Measurements from ENCODE around the gene OAS2.

OAS2 gene

GRCh38 chr12:112965643-112966042, 12.7 kb upstream of the OAS2 start:
- Mint-ChIP-seq H3K4me3 (no peak overlapping the region), H3K9me3 (no peaks in the 10 kb centered on the region), H3K36me3 (ENCODE audit: low read depth) (peaks cover 84% of the 10 kb centered on the region), H3K27ac (no peak overlapping the region), H3K4me1 (ENCODE audit: low read depth) (peaks cover 6% of the 10 kb centered on the region), H3K27me3 (ENCODE audit: low read depth) (no peaks in the 10 kb centered on the region)

GRCh38 chr12:112967306-112967705, 11.0 kb upstream of the OAS2 start:
- Mint-ChIP-seq H3K36me3 (ENCODE audit: low read depth) (peaks cover 85% of the 10 kb centered on the region), H3K9me3 (no peaks in the 10 kb centered on the region), H3K27ac (no peak overlapping the region), H3K4me1 (ENCODE audit: low read depth) (peaks cover 9% of the 10 kb centered on the region), H3K27me3 (ENCODE audit: low read depth) (no peaks in the 10 kb centered on the region), H3K4me3 (no peak overlapping the region)

GRCh38 chr12:112967858-112968257, 10.5 kb upstream of the OAS2 start:
- Mint-ChIP-seq H3K27me3 (ENCODE audit: low read depth) (no peaks in the 10 kb centered on the region), H3K4me3 (no peak overlapping the region), H3K9me3 (no peaks in the 10 kb centered on the region), H3K27ac (no peak overlapping the region), H3K36me3 (ENCODE audit: low read depth) (peaks cover 83% of the 10 kb centered on the region), H3K4me1 (ENCODE audit: low read depth) (peaks cover 9% of the 10 kb centered on the region)

- Mint-ChIP-seq H3K36me3 (ENCODE audit: low read depth) (peaks cover 73% of the 10 kb centered on the region), H3K27ac (no peak overlapping the region), H3K9me3 (no peaks in the 10 kb centered on the region), H3K4me3 (no peak overlapping the region), H3K27me3 (ENCODE audit: low read depth) (no peaks in the 10 kb centered on the region), H3K4me1 (ENCODE audit: low read depth) (peaks cover 16% of the 10 kb centered on the region)
These were observed 8.6 kb upstream of the OAS2 start for GRCh38 chr12:112969547-112970306.

GRCh38 chr12:112970391-112970790, 7.9 kb upstream of the OAS2 start:
- Mint-ChIP-seq H3K36me3 (ENCODE audit: low read depth) (peaks cover 73% of the 10 kb centered on the region), H3K4me3 (no peak overlapping the region), H3K4me1 (ENCODE audit: low read depth) (peaks cover 17% of the 10 kb centered on the region), H3K9me3 (no peaks in the 10 kb centered on the region), H3K27ac (no peak overlapping the region), H3K27me3 (ENCODE audit: low read depth) (no peaks in the 10 kb centered on the region)

DNA sequence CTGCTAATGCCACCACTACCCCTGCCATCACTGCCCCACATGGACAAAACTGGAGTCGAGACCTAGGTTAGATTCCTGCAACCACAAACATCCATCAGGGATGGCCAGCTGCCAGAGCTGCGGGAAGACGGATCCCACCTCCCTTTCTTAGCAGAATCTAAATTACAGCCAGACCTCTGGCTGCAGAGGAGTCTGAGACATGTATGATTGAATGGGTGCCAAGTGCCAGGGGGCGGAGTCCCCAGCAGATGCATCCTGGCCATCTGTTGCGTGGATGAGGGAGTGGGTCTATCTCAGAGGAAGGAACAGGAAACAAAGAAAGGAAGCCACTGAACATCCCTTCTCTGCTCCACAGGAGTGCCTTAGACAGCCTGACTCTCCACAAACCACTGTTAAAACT, 7.1 kb upstream of the OAS2 start:
- Mint-ChIP-seq H3K4me1 (ENCODE audit: low read depth) (peaks cover 18% of the 10 kb centered on the region), H3K36me3 (ENCODE audit: low read depth) (peaks cover 65% of the 10 kb centered on the region), H3K27ac (no peak overlapping the region), H3K9me3 (no peaks in the 10 kb centered on the region), H3K27me3 (ENCODE audit: low read depth) (no peaks in the 10 kb centered on the region), H3K4me3 (no peak overlapping the region)

- Mint-ChIP-seq H3K27ac (peak overlapping the region; percentile 28), H3K27me3 (ENCODE audit: low read depth) (no peaks in the 10 kb centered on the region), H3K4me3 (no peak overlapping the region), H3K9me3 (no peaks in the 10 kb centered on the region), H3K36me3 (ENCODE audit: low read depth) (peaks cover 50% of the 10 kb centered on the region), H3K4me1 (ENCODE audit: low read depth) (peaks cover 30% of the 10 kb centered on the region)
These were observed 5.1 kb upstream of the OAS2 start for GRCh38 chr12:112973011-112973735.

DNA sequence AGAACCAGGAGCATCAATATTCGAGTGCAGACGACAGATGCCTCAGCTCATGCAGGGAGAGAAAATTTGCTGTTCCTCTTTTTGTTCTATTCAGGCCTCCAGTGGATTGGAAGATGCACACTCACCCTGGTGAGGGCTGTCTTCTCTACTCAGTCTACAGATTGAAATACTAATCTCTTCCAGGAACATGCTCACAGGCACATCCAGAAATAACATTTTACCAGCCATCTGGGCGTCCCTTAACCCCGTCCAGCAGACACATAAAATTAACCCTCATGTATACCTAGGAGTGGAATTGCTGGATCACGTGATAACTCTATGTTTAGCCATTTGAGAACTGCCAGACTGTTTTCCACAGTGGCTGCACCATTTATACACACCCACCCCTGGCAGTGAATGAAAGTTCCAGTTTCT, 4.5 kb upstream of the OAS2 start:
- Mint-ChIP-seq H3K27ac (no peak overlapping the region), H3K27me3 (ENCODE audit: low read depth) (no peaks in the 10 kb centered on the region), H3K36me3 (ENCODE audit: low read depth) (peaks cover 50% of the 10 kb centered on the region), H3K4me1 (ENCODE audit: low read depth) (peaks cover 30% of the 10 kb centered on the region), H3K4me3 (no peak overlapping the region), H3K9me3 (no peaks in the 10 kb centered on the region)

- Mint-ChIP-seq H3K36me3 (ENCODE audit: low read depth) (peaks cover 48% of the 10 kb centered on the region), H3K4me1 (ENCODE audit: low read depth) (peaks cover 33% of the 10 kb centered on the region), H3K9me3 (no peaks in the 10 kb centered on the region), H3K27ac (peak overlapping the region; percentile 69), H3K4me3 (no peak overlapping the region), H3K27me3 (ENCODE audit: low read depth) (no peaks in the 10 kb centered on the region)
These were observed 3.4 kb upstream of the OAS2 start for GRCh38 chr12:112974904-112975303.

GRCh38 chr12:112977139-112977538, 1.2 kb upstream of the OAS2 start:
- H3K4me1 Mint-ChIP-seq (ENCODE audit: low read depth): peaks cover 44% of the 10 kb centered on the region
- H3K36me3 Mint-ChIP-seq (ENCODE audit: low read depth): peaks cover 45% of the 10 kb centered on the region
- H3K27ac Mint-ChIP-seq: peak overlapping the region; percentile 97
- no peaks in the 10 kb centered on the region for H3K27me3 Mint-ChIP-seq (ENCODE audit: low read depth)
- H3K9me3 Mint-ChIP-seq: peaks cover 13% of the 10 kb centered on the region
- no peak overlapping the region for H3K4me3 Mint-ChIP-seq

DNA sequence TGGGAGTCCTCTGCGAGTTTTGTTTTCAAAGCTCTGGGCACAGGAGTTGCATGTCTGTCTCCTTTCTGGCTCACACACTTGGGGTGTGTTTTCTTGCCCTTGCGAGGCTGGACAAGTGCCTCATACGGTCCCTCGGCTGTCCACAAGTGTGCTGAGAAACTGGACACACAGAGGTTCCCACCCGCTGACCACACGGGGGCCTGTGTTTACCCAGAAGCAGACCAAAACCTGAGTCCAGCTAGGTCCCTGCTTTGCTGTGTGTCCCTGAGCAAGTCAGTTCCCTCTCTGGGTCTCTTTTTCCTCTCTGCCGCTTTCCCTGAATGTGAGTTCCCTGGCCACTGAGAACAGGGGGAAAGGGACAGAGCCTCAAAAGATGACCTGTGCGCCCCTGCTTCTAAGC, 678 bp upstream of the OAS2 start:
- peaks cover 45% of the 10 kb centered on the region for H3K36me3 Mint-ChIP-seq (ENCODE audit: low read depth)
- H3K4me1 Mint-ChIP-seq (ENCODE audit: low read depth): peaks cover 49% of the 10 kb centered on the region
- peaks cover 18% of the 10 kb centered on the region for H3K9me3 Mint-ChIP-seq
- H3K27ac Mint-ChIP-seq: peak overlapping the region; percentile 97
- H3K4me3 Mint-ChIP-seq: peak overlapping the region; percentile 90
- no peaks in the 10 kb centered on the region for H3K27me3 Mint-ChIP-seq (ENCODE audit: low read depth)

DNA sequence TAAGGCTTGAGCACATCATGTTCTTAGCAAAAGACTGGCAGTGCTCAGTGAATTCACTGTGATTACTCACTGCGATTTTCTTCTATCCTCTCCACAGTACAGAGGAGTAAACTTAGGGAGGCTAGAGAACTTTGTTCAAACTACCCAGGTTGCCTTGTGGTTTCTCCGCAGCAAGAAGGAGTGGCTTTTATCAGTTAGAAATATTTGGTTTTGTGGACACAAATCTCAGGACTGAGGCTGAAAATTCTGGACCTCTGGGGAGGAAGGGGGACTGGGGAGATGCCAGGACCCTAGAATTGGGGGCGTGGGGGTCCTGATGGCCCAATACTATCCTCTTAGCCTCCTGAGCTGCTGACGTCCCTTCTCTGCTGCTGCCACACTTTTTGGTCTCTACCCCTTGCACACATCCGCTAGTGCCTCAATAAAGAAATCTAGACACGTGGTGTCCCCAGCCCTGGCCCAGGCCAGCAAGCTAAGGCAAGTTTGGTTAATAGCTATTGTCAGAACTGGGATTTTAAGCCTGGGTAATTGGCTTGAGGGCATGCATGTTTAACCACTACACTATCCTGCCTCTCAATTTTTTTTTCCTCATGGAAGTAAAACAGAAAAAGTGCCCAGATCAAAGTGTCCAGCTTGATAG, 842 bp downstream of the OAS2 start:
- Mint-ChIP-seq H3K27ac (peak overlapping the region; percentile 97), H3K27me3 (ENCODE audit: low read depth) (no peaks in the 10 kb centered on the region), H3K36me3 (ENCODE audit: low read depth) (peaks cover 53% of the 10 kb centered on the region), H3K4me3 (peak overlapping the region; percentile 90), H3K4me1 (ENCODE audit: low read depth) (peaks cover 47% of the 10 kb centered on the region), H3K9me3 (peaks cover 24% of the 10 kb centered on the region)

DNA sequence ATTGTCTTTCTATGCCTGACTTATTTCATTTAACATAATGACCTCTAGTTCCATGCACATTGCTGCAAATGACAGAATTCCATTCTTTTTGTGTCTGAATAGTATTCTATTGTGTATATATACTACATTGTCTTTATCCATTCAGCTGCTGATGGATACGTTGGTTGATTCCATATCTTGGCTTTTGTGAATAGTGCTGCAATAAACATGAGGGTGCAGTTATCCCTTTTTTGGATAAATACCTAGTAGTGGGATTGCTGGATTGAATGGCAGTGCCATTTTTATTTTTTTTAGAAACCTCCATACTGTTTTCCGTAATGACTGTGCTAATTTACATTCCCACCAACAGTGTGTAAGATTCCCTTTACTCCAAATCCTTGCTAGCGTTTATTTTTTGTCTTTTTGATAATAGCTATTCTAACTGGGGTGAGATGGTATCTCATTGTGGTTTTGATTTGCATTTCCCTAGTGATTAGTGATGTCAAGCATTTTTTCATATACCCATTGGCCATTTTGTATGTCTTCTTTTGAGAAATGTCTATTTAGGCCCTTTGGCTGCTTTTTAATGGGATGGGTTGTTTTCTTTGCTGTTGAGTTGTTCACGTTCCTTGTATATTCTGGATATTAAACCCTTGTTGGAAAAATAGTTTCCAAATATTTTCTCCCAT, 2.3 kb downstream of the OAS2 start:
- Mint-ChIP-seq H3K27me3 (ENCODE audit: low read depth) (no peaks in the 10 kb centered on the region), H3K4me3 (peak overlapping the region; percentile 90), H3K4me1 (ENCODE audit: low read depth) (peaks cover 57% of the 10 kb centered on the region), H3K9me3 (peaks cover 38% of the 10 kb centered on the region), H3K36me3 (ENCODE audit: low read depth) (peaks cover 68% of the 10 kb centered on the region), H3K27ac (peak overlapping the region; percentile 72)

GRCh38 chr12:112985642-112986290, 7.4 kb downstream of the OAS2 start:
- Mint-ChIP-seq H3K4me1 (ENCODE audit: low read depth) (peaks cover 68% of the 10 kb centered on the region), H3K27me3 (ENCODE audit: low read depth) (no peaks in the 10 kb centered on the region), H3K4me3 (no peak overlapping the region), H3K27ac (no peak overlapping the region), H3K9me3 (peaks cover 38% of the 10 kb centered on the region), H3K36me3 (ENCODE audit: low read depth) (peaks cover 88% of the 10 kb centered on the region)

Measured in T-helper 1 cell treated with Interleukin-12 subunit alpha and Interleukin-12 subunit beta and Interleukin-4 antibody, amounts not matched to agents 30 μg/mL and 1 μg/mL, for 36 hours (primary cell).